Stimulated activated CD4-positive, alpha-beta T cell treated with anti-CD3 and anti-CD28 coated beads, Interleukin-1b, Interleukin-23, amount 100 ng/mL, for 4 hours (primary cell): Measurements from ENCODE around the gene PARS2.

Experiments used
- DNase-seq, 2 donors: peaks; one replicate each; pipeline ENCODE4 v3.0.0-alpha.2; 2020; ENCODE audit warnings: low read depth in 2 of 2

PARS2 gene

DNA sequence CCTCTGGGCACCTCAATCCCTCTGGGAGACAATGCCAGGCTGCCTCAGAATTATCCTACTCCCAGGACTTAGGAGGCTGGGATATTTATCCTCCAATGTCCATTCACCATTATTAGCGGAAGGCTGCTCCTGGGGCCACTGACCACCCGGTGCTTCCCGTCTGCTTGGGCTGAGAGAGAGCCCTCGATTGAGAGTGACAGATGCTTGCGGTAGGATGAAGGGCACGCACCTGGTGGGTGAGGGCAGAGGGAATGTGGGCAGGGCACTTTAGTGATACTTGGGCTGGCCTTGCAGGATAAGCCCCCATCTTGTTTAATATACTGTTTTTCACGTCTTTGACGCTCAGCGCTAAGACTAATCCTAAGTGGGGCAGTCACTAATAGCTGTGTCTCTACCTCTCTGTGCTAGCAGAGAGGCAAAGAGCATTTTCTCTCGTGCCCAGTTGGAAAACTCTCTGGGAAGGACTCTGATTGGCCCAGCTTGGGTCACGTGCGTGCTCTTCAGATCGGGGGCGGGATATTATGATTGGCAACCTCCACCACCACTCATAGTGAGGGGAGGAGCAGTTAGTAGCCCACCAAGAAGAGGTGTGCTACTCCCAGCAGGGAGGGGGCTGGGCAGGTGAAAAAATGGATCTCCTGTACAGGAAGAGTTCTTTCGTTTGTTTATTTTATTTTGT lies 10.6 kb upstream of the PARS2 start:
- DNase-seq: no peak

DNA sequence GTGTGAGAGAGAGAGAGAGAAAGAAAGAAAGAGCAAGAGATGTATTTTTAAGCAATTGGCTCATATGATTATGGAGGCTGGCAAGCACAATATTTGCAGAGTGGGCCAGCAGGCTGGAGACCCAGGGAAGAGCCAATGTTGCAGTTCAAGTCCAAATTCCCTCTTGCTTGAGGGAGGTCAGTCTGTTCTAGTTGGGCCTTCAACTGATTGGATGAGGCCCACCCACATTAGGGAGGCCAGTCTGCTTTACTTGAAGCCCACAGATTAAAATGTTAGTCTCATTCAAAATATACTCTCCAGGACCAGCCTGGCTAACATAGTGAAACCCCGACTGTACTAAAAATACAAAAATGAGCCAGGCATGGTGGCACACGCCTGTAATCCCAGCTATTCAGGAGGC lies 8.6 kb upstream of the PARS2 start:
- no peak for DNase-seq

DNA sequence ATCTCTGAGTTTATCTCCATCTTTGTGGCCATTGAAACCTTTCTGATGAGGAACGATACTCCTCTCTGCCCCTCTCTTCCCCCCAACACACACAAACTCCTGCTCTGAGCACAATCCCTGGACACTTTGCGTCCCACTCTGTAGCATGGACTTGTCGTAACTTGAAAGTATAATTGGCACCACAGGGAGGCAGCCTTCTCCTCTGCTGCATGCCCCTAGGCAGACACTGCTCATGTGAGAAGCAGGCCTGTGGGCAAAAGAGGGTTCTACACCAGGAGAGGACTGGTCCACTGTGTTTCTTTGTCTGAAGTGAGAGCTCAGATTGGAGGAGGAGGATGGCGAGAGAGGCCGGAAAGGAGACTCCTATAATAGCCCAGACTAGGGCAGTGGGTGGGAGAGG lies 3.8 kb upstream of the PARS2 start:
- DNase-seq: no peak

GRCh38 chr1:54767526-54767925 lies 3.2 kb upstream of the PARS2 start:
- DNase-seq: no peak

DNA sequence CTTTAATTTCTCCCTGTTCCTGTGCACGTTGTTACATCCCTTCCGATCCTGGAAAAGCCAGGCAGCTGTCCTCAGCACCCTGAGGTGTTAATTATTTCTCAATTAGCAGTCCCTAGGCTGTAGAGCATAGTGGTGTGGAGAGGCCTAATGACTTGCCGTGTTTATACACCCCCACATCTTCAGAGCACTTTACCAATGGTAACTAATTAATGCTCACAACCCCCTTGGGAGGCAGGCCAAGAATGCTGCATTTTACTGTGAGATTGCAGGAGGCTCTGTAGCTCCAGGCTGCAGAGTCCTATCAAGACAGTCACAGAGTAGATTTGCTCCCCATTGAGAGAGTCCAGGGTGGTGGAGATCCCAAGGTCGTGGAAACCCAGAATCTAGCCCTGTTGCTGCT lies 2.4 kb upstream of the PARS2 start:
- DNase-seq: no peak

GRCh38 chr1:54764922-54765561 lies 719 bp upstream of the PARS2 start:
- no peak for DNase-seq

DNA sequence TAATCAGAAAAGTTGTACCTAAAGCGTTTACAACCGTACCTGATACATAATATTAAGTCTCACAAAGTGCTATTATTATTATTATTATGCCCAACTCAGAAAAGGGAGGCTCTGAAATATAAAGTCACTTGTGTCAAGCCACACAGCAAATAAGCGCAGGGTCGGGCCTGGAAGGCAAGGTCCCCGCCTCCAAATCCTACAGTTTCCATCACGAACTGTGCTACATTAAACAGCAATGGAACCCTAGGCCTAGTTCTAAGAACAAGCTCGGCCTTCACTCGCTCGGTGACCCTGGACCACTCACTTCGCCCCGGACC lies 549 bp downstream of the PARS2 start:
- DNase-seq: peak in 1 of 2 donors; percentile 8

GRCh38 chr1:54758678-54759348 lies 5.5 kb downstream of the PARS2 start:
- no peak for DNase-seq

DNA sequence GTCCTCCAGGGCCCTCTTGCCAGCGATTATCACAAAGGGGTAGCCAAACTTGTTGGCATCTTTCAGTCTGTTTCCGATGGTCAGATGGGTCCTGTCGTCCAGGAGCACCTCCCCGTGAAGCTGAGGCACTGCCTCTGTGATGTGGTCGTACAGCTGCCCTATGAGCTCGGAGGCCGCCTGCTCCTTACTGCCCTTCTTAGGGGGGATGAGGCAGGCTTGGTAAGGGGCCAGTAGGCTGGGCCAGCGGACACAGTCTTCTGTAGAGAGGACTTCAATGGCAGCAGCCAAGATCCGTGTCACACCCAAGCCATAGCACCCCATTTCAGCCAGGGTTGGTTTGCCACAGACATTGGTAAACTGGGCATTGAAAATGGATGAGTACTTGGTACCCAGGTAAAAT lies 6.5 kb downstream of the PARS2 start:
- no peak for DNase-seq

GRCh38 chr1:54754486-54755285 lies 9.6 kb downstream of the PARS2 start:
- DNase-seq: no peak

DNA sequence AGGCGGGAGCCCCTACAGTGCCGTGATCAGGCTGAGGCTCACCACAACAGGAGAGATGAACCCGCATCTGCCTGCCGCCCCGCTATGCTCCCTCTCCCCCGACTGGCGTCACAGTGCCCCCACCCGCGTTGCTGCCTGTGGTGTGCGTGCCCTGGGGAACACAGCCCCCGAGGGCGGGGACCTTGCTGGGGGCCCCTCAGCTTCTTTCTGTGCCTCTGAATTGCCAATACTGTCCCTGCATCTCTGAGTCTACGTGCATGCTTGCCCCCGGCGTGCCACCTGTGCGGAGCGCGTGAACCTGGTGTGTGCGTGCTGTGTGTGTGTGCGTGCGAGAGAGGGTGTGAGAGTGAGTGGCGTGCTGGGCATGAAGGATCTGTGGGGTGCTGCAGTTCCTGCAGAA lies 10.3 kb downstream of the PARS2 start:
- DNase-seq: no peak

DNA sequence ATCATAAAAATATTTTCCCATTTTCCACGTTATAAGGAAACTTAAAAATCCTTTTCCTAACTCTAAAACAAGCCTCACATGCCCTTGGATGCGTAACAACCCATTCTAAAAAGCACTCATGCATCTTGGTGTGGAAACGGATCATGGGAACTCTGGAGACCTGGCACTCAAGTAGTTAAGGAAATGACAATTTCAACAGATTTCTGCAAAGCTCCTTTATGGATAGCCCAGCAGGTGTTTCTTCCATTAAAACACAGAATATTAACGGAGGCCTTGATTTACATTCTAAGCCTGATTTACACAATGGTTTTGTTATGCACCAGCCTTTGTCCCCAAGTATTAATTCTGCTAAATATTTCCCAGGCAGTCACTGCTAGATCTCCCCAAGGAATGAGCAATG lies 12.9 kb downstream of the PARS2 start:
- DNase-seq: no peak

GRCh38 chr1:54750596-54750995 lies 13.7 kb downstream of the PARS2 start:
- DNase-seq: no peak

DNA sequence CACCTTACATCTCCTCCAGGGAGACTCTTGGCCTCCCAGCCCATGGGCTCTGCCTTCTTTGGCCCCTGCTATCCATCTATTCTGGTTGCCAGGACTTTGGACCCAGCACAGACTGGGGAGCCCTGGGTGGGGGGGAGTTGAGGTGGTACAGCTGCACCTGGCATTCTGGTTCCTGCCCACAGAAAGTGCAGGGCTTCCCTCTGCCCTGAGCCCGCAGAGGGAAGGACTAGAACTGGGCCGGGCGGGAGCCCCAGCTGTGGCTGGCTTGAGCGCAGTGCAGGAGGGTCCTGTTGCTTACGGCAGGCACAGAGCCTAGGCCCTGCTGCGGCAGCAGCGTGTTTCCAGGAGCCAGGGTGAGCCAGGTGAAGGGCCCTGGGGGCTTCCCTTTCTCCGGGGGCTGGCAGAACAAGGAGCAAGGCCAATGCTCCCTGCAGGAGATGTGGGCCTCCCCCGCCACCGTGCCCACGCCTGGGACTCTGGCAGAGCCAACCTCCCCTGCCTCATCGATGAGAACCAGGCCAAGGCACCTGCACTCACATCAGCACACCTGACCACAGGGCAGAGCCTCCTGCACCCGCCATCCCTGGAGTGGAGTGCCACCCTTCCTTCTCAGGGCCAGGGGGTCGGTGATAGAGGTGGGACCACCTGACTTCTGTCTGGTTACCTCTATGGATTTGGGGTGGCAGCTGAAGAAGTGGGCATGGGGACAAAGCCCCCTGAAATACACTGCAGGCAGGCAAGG lies 16.1 kb downstream of the PARS2 start:
- DNase-seq: no peak

- no peak for DNase-seq
Observed at GRCh38 chr1:54745864-54746263, 18.5 kb downstream of the PARS2 start.

DNA sequence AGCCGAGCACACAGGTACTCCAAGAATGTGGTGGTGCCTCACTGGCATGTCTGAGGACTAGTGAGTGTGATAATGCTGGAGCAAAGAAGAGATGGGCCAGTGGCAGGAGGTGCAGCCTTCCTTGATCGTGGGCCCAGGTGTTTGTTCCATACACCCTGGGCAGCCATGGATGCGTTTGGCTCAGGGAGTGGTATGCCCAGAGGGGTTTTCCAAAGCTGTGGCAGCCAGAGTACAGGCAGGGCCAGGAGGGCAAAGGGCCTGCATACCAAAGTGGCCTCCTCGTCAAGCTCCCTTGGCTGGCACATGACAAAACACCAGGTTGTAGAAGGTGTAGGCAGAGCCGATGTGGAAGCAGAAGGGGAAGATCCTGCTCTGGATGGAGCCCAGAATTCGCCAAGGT lies 19.0 kb downstream of the PARS2 start:
- no peak for DNase-seq

GRCh38 chr1:54744696-54745095 lies 19.6 kb downstream of the PARS2 start:
- DNase-seq: no peak

- DNase-seq: no peak
Observed at GRCh38 chr1:54743416-54744226, 20.7 kb downstream of the PARS2 start.

GRCh38 chr1:54742282-54742681 lies 22.0 kb downstream of the PARS2 start:
- DNase-seq: no peak

DNA sequence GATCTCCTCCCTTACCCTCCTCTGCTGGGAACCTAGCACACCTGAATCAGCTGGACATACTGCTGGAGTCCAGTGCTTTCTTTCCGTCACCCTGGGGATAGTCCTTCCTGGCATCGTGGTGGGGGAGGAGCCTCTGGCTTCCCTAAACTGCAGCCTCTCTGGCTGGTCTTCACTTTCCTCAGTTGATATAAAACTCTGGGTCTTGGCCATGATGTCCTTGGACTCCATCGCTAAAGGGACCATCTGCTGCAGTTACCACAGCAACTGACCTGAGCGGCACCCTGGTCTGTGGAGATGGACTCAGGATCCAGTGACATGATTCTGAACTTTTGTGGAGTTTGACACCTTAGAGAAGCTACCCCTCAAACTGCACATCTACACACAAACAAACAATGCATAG lies 22.8 kb downstream of the PARS2 start:
- DNase-seq: no peak

DNA sequence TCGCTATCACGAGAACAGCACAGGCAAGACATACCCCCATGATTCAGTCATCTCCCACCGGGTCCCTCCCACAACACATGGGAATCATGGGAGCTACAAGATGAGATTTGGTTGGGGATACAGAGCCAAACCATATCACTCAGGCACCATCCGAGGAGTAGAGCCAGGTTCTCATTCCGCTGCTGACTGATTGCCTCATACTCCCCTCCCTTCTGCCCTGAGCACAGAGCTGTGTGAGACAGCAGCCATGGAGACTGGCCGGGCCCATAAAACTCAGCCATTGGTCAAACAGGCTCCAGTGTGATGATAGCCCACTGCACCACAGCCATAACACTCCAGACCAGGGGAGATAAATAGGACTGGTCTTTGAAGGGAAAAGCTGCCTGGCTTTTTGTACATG lies 26.1 kb downstream of the PARS2 start:
- DNase-seq: no peak
